Dermis microvascular lymphatic vessel endothelial cell (primary cell): ENCODE measurements around the gene SHISA7. TPM values are rescaled to one million over a fixed set of nuclear protein-coding genes. Genes with fewer than 3 reads are reported as not detected.
A peak's percentile ranks its signal among the peaks of the same experiment; 100 is the strongest.
"Not testable (repeated sequence)": the region's sequence is repeated elsewhere in the genome, so short reads cannot be mapped to it uniquely, and the experiment has no call there.

Experiments
- DNase-seq, 2 donors: peaks; one replicate each; pipeline versions ENCODE4 v3.0.0 to v3.0.0-alpha.2; 2010; ENCODE audit warnings: low read depth in 2 of 2
- total RNA-seq: library from RNA; depleted of rRNA; stranded (reverse); fragments of >200 nt; gene quantifications from 2 replicates; pipeline ENCODE4 v1.2.1, GENCODE V29; 2014

The SHISA7 gene
- total RNA-seq, 1 donor from 2014 or later: not detected

DNA sequence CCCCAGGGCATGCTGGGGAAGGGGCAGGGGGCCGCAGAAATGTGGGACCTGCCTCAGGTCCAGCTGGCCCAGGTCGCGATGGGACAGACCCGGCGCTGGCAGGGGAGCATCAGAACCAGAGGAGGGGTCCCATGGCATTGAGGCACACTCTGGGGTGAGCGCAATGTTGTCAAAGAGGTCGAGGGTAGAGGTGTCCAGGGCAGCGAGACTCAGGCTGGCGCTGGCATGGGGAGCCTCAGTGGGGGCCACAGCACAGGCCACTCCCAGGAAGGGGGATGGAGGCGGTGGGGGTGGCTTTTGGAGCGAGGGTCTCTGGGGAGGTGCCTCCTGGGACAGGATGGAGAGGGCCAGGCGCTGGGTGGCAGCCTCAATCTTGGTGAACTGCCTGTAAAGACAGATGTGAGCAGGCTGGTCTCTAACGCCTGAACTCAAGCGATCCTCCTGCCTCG is 20.5 kb upstream of the SHISA7 start:
- no peak for DNase-seq

DNA sequence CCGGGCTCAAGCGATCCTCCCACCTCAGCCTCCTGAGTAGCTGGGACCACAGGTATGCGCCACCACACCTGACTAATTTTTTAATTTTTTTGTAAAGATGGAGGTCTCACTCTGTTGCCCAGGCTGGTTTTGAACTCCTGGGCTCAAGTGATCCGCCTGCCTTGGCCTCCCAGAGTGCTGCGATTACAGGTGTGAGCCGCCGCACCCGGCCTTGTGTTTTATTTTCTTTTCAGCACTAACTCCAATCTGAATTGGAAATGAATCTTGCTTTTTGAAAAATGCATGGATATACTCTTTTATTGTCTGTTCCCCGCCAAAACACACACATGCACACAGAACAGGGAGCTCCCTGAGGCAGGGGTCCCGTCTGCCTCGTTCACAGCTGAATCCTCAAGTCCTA is 19.6 kb upstream of the SHISA7 start:
- DNase-seq: no peak

DNA sequence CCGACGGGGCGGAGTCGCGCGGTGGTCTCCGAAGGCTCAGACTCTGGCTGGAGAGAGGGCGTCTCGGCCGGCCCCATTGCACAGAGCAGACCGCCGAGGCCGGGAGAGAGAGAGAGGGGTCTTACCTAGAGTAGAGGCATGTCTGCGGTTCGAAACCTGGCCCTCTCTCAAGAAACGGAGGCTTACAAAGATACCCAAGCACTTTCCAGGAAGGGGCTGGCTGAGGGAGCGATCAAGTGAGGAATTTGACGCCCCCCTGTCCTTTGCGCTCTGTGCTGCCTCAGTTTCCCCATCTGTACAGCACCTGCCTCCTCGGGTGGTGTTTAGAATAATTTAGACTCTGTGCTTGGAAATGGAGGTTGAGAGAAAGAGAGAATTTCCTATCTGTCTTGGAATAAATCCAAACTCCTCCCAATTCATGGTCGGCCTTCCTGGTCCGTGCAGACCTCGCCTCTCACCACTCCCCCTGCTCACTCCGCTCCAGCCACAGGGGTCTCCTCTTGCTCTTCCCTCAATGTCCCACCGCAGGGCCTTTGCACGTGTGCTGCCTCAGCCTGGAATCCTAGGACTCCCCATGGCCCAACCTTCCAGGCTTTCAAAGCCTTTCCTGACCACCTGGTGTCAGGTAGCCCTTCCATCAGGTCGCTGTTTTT is 19.0 kb upstream of the SHISA7 start:
- peak; percentile 73 to 80 for DNase-seq

DNA sequence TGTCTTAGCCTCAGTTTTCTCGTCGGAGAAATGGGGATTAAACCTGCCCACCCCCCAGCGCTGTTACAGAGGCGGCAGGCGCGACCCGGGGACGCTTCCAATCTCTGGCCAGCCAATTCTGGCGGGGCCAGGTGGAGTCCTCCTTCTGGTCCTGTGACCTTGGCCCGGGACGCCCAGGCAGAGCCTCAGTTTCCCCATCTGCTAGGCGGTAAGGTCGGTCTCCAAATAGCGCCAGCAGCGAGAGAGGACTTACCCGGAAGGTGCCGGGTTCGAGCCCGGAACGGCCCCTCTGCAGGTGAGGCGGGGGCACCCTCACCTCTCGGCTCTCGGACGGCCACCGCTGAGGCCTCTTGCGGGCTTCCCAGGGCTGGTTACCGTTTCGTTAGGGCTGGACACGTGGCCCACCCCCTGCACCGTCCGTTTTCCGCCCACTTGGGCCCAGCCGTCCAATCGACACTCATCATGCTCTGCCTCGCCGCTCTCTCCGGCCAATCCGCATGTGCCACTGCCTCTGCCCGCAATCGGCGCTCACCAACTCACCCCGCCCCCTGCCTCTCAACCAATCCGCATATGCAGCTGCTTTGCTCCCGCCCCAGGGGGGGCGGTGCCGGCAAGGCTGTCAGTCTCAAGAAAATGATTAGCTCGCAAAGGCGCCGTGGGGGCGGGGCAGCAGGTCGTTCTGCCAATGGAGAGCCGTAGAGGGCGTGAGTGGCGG is 18.3 kb upstream of the SHISA7 start, which contains the start of gene ISOC2:
Gene ISOC2 (minus strand): TSS at position 384 of the 715 bp plus-strand sequence. CDS start 5,156 bp downstream, outside the sequence.
- DNase-seq: peak; percentile 99 to 100

DNA sequence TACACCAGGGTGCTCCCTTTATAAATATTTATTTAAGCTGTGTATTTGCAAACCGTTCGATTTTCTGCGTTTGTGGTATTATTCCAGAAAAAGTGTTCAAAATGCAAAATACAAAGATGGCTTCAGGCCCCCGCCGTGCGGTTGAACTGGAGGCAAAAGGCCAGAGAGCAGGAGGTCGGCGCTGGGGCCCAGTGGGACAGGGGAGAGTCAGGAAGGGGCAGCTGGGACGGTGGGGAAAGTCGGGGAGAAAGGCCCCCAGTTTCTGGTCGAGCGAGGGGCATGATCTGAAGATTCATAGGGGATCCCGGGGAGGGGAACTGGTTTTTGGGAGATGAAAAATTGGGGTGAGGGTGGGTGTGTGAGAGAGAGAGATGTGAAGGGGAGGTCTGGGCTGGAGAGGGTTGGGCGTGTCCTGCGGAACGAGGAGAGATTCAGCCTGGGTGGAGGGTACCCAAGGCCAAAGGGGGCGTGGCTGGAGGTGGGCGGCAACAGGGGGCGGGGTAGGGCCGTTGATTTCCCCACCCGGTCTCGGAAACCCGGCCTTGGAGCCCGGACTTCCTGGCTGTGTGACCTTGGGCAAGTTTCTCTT is 17.7 kb upstream of the SHISA7 start:
- peak; percentile 12 to 69 for DNase-seq

DNA sequence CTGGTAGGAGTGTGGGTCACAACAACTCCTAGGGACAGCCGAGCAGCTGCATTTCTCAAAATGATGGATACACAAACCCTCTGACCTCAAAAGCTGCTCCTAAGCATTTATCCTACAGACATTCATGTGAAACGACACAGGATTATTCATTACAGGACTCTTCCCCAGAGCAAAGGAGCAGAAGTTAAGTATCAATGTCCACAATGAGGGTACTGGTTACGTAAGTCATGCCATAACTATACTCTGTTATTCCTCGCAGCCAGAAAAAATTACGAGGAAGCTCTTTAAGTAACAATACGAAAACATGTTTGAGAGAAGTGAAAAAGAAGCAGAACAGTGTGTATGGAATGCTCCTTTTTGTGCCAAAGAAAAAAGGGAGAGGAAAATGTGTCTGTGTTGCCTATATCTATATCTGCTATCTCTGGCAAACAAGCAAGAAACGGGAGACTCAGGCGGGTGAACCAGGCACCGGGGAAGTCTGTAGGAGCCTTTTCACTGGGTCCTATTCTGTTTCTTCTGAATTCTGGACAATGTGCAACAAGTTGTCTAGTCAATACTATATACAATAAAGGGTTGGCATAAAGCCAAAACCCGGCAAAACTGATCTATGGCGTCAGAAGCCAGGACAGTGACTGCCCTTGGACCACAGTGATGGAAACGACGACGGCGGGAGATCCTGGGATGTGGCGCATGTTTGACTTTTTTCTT is 17.0 kb upstream of the SHISA7 start:
- peak; percentile 9 to 40 for DNase-seq

DNA sequence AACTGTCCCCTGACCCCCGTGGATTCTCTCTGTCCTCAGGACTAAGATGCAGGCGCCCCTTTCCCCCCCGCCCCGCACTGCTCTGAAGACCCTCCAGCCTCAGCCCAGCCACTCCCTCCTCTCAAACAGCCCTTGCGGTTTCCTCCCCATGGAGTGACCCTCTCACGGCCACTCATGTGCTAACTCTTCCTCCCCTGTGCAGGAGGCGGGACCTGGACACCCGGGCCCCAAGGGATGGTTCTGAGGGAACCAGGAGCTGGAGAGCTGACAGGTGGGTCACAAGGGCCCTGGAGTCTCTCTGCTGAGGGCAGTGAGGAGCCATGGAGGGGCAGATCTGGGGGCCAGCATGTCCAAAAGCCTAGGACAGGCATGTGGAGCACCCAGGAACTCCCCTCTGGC is 16.4 kb upstream of the SHISA7 start:
- no peak for DNase-seq

DNA sequence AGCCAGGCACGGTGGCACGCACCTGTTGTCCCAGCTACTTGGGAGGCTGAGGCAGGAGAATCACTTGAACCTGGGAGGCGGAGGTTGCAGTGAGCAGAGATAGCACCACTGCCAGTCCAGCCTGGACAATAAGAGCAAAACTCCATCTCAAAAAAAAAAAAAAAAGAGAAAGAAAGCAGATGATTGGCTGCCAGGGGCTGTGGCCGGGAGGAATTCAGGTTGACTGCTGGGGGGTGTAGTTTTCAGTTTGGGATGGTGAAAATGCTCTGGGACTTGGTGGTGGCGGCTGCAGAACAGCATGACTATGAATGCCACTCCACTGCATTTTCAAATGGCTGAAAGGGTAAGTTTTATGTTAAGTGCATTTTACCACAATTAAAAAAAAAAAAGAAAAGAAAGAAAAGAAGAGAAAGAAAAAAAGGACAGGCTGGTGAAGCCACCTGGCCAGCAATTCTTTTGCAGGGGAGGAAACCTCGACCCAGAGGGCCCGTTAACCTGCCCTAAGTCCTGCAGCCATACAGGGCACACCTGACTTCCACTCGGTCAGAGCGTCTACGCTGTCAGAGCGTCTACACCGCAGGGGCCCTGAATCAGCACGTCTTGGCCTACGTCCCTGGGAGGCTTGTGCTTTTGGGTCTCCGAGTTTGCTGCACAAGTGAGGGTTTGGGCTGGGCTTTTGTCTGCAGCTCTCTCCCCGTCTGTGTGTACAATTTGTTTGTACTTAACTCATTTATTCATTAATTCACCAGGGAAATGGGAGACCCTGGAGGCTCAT is 14.8 kb upstream of the SHISA7 start:
- no peak for DNase-seq

DNA sequence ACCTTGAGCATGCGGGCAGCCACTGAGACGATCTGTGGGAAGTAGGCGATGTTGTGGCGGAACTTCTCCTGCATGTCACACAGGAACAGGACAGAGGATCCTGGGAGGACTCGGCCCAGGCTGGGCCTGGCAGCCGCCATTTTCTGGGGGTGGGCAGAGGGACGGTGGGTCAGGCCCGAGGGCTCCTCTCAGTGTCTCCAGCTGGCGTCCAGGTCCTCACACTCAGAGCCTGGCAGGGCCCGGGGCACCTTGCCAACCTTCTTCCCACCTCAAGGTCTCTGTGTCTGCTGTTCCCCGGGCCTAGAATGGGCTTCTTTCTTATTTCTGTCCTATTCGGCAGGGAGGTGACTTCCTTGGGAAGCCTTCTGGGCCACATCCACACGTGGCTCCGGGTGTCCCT is 13.2 kb upstream of the SHISA7 start:
- no peak for DNase-seq

DNA sequence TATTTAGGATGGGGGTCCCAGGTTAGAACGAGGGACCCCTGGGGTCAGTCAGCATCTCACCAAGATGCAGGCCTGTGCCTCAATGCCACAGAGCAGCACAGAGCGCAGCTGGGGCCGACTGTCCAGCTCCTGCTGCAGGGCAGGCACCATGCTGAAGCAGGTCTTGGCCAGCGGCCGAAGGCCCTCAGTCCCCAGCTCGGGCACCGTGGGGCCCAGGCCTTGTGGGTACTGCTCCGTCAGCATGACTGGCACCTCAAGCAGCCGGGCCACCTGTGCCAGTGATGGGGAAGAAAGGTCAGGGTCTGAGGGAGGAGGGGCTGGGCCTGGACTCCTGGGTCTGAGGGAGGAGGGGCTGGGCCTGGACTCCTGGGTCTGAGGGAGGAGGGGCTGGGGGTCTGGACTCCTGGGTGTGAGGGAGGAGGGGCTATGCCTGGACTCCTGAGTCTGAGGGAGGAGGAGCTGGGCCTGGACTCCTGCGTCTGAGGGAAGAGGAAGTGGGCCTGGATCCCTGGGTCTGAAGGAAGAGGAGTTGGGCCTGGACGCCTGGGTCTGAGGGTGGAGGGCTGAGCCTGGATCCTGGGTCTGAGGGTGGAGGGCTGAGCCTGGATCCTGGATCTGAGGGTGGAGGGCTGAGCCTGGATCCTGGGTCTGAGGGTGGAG is 12.6 kb upstream of the SHISA7 start:
- no peak for DNase-seq

DNA sequence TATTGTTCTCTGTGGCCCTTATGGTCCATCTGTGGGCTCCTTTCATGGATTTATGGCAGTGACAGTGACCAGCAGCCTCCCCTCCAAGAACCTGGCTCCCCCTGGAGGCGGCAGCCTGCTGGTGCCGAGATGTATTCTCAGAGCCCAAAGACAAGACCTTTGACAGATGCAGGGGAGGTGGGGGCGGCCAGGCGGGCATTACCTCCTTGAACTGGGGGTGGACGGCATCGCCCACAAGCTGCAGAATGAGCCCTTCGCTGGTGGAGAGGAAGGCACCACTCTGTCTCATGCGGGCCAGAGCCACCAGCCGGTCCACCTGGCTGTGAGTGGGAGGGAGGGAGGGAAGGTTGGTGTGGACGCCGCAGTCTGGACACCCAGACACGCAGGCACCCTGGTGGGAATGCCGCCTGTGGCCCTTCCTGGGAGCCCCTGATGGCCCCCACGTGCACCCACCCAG is 11.7 kb upstream of the SHISA7 start:
- peak; percentile 9 to 52 for DNase-seq

DNA sequence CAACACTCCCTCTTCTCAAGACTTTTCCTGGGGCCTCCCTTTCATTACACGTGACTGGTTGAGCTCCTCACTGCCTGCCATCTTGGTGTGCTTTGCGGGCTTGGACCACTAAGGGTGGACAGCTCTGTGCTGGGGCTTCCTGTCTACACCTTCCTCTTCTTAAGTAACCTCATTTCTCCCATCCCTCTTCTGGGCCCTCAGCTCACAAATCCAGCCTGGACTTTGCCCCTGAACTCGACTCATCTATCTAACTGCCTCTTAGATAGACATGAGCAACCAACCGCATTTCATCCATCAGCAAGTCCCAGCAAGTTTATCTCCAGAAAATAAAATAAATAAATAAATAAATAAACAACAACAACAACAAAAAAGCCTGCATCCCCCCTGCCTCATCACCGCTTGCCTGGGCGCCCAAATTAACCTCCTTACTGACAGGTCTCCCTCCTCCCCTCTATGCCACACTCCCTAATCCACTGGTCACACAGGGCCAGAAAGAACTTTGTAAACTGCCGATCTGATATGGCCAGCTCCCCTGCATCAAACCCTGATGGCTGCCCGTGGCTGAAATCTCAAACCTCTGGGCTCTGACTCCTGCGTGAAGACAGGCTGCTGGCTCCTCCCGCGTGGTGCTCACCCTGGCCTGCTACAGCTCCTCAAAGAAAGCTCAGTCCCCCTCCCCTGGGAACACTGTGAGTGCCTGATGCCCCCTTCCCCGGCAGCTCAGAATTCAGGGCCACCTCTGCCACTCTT is 10.6 kb upstream of the SHISA7 start:
- no peak for DNase-seq

DNA sequence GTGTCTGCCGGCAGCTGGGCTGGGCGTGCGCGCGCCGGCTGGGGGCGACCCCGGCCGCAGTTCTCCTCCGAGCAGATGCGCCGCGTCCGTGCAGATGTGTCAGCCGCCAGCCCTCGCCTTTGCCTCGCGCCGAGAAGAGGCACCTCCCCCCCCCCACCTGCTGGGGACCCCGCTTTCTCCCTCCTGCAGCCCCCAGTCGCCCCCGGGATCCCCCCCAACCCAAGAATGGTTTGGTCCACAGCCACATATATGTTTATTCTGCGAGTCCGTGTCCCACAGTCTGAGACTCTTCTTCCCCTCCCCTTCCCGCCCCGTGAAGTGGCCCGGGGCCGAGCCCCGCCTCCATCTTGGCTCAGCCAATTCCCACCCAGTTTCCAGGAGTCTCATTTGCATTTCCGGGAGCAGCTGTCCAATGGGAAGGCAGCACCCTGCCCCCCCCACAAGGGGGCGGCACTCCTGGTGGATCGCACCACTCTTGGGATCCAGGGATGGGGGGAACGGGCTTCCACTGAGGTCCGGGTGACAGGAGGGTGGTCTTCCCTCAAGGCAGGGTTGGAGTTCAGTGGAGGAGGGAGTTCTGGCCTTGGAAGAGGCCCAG is 9.7 kb upstream of the SHISA7 start:
- peak; percentile 6 to 63 for DNase-seq

DNA sequence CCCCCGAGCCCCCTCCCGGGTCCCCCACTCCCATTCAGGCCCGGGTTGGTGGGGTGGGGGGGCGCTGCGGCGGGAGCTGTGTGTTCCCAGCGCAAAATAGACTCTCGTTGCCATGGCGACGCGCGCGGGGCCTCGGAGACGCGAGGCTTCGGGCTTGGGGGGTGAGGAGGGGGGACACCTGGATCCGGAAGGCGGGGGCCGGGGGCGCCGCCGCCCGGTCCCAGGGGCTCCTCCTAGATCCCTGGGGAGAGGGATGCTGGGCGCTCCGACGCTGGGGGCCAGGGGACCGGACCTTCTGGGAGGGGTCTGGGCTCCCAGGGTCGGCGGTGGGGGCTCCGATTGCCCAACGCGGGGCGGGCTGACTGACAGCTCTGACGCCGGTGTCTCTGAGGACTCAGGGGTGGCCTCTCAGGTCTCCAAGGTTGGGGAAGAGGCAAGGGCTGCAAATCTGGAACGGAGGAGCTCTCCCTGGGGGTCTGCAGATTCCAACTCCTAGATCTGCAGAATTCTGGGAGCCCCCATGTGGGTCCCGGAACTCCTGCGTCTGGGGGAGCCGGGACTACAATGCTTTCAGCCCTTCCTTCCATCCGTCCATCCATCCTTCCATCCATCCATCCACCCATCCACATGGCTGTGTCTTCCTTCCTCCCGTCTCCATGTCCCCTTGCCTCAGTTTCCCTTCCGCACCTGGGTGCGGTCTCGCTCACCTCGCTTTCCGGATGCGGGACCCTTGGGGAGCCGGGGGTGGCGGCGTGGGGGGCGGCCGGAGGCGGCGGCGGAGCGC is 9.1 kb upstream of the SHISA7 start:
- no peak for DNase-seq

DNA sequence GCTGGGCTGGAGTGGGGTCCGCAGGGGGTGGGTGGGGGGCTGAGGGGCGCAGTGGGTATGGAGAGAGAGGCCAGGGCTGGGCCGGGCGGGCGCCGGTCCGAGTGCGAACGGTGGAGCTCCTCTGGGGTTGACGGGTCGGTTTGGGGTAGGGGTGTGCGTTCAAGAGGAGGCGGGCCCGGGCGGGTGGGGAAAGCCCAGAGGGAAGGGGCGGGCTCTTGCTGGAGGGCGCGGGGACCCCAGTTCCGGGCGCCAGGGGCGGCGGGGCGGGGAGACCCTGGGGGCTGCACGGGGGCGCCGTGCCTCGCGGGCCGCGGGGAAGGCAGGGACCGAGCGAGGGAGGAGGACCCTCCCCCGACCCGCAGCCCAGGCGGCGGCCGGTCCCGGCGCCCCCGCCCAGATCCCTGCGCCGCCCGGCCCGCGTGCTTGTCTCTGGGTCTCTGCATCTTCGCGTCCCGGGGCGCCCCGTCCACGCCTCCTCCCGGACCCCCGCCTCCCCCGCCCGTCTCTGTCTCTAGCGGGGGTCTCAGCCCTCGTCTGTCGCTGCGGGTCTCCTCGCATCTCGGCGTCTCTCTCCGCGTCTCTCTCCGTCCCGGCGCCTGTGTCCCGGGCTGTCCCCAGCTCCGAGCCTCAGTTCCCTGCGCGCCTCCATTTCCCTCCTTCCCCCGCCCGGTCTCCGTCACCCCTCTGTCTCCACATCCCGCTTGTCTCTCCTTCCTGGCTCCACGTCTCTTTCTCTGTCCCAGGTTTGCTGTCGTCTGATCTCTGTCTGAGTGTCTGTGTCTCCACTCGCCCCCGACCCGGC is 8.3 kb upstream of the SHISA7 start:
- no peak for DNase-seq

DNA sequence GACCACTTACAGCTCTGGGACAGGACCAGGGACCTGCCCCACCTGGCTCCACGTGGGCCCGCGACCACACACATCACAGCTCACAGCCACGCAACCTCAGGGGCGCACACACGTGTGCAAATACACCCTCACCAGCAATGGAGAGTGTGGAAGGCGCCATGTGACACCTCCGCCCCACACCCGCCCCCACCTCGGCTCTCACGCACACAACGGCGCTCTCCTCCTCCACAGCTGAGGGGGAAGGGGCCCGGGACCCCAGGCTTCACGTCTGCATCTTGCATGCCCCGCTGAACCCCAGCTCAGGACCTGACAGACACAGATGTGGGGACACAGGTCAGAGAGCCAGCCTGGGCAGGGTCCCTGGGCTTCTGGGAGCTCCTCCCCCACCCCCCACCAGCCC is 6.4 kb upstream of the SHISA7 start:
- no peak for DNase-seq

DNA sequence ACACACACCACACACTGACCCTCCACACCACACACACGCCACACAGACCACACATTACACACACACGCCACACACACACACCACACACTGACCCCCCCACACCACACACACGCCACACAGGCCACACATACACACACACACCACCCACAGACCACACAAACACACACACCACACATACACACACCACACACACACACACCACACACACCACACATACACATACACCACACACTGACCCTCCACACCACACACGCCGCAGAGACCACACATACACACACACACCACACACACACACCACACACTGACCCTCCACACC is 5.0 kb upstream of the SHISA7 start:
- DNase-seq: not testable (repeated sequence)
